ENCODE measurements around the gene BBLN.

DNA sequence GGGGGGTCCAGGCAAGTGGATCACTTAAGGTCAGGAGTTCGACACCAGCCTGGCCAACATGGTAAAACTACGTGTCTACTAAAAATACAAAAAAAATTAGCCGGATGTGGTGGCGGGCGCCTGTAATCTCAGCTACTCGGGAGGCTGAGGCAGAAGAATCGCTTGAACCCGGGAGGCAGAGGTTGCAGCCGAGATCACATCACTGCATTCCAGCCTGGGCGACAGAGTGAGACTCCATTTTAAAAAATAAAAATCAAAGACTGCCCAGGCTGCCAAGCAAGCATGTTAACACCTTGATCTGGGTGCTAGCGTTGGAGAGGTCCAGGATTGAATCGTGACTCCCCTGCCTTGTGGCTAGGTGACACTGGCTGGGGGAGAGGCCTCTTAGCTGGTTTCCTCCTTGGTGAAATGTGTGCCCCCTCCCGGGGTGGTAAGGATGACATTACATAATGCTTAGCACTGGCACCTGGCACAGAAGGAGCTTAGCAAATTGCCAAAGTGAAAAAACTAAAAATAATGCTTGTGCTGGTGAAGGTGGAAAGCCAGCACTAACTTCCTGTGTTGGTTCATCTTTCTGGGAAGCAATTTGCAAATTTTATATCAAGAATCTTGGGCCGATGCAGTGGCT is 33.5 kb downstream of the BBLN start:
- TF ChIP-seq EZH2phosphoT487 (IDR thresholded peaks at IDR 0.05; ENCODE audit: borderline replicate concordance, low read length): no peak
- TF ChIP-seq, protein P1, sequence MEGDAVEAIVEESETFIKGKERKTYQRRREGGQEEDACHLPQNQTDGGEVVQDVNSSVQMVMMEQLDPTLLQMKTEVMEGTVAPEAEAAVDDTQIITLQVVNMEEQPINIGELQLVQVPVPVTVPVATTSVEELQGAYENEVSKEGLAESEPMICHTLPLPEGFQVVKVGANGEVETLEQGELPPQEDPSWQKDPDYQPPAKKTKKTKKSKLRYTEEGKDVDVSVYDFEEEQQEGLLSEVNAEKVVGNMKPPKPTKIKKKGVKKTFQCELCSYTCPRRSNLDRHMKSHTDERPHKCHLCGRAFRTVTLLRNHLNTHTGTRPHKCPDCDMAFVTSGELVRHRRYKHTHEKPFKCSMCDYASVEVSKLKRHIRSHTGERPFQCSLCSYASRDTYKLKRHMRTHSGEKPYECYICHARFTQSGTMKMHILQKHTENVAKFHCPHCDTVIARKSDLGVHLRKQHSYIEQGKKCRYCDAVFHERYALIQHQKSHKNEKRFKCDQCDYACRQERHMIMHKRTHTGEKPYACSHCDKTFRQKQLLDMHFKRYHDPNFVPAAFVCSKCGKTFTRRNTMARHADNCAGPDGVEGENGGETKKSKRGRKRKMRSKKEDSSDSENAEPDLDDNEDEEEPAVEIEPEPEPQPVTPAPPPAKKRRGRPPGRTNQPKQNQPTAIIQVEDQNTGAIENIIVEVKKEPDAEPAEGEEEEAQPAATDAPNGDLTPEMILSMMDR (IDR thresholded peaks at IDR 0.05; ENCODE audit: low read depth, low read length, poor library complexity, severe bottlenecking): no peak

All from DOHH2 (cell line).